ENCODE measurements around the gene C15orf40. TPM values are rescaled to one million over a fixed set of nuclear protein-coding genes. Genes with fewer than 3 reads are reported as not detected.

The C15orf40 gene
- total and polyA plus RNA-seq, 4 donors = 7.3 to 25.2 (median 11.3) TPM

DNA sequence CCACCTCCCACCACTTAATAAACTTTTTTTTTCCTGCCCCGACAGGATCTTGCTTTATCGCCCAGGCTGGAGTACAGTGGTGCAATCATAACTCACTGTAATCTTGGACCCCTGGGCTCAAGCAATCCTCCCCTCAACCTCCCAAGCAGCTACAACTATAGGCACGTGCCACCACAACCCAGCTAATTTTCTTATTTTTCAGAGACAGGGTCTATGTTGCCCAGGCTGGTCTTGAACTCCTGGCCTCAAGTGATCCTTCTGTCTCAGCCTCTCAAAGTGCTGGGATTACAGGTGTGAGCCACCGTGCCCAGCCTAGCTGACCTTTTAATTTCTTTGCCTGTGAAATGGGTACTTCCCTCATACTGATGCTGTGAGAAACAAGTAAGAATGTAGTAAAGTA, 3.9 kb upstream of the C15orf40 start:
- no peak for TF ChIP-seq EGR1 (IDR thresholded peaks at IDR 0.05; ENCODE audit: low read depth in 2 of 2)

DNA sequence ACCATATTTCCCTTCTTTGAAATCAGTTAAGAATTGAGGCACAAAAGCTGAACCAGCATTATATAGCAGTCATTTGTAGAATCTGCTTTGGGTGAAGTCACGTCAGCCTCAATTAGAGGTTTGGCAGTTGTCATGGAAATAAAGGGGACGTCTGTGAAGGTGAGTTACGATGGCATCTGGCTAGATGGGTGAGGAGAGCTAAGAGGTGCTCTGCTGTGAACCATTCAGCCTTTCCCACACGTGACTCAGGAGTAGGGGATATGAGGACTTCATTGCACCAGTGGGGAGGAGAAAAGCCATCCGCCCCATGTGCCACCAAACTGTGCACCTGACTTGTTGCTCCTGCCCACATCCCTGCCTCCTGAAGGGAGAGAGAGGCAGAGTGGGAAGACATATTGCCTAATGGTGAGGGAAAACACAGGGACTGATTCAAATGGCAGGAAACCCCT, 2.8 kb upstream of the C15orf40 start:
- H3K27me3 ChIP-seq (ENCODE audit: control insufficient read depth in 4 of 4, insufficient read depth in 4 of 4, low read length in 3 of 4) = no peaks in the 10 kb centered on the region
- no peak overlapping the region for H3K4me3 ChIP-seq (ENCODE audit: low read depth in 1 of 3, low read length in 3 of 3)
- H3K27ac ChIP-seq (ENCODE audit: low read depth in 1 of 2, low read length in 2 of 2) = no peak overlapping the region
- H3K36me3 ChIP-seq (ENCODE audit: control insufficient read depth in 4 of 4, insufficient read depth in 3 of 4, low read depth in 1 of 4, low read length in 3 of 4) = peaks cover 0 to 22% (median 8%) of the 10 kb centered on the region in 4 donors
- TF ChIP-seq, protein P1, sequence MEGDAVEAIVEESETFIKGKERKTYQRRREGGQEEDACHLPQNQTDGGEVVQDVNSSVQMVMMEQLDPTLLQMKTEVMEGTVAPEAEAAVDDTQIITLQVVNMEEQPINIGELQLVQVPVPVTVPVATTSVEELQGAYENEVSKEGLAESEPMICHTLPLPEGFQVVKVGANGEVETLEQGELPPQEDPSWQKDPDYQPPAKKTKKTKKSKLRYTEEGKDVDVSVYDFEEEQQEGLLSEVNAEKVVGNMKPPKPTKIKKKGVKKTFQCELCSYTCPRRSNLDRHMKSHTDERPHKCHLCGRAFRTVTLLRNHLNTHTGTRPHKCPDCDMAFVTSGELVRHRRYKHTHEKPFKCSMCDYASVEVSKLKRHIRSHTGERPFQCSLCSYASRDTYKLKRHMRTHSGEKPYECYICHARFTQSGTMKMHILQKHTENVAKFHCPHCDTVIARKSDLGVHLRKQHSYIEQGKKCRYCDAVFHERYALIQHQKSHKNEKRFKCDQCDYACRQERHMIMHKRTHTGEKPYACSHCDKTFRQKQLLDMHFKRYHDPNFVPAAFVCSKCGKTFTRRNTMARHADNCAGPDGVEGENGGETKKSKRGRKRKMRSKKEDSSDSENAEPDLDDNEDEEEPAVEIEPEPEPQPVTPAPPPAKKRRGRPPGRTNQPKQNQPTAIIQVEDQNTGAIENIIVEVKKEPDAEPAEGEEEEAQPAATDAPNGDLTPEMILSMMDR (IDR thresholded peaks at IDR 0.05; ENCODE audit: low read depth, low read length, missing input control) = no peak
- TF ChIP-seq, protein P2, sequence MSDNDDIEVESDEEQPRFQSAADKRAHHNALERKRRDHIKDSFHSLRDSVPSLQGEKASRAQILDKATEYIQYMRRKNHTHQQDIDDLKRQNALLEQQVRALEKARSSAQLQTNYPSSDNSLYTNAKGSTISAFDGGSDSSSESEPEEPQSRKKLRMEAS (IDR thresholded peaks at IDR 0.05) = no peak
- TF ChIP-seq, protein P3, sequence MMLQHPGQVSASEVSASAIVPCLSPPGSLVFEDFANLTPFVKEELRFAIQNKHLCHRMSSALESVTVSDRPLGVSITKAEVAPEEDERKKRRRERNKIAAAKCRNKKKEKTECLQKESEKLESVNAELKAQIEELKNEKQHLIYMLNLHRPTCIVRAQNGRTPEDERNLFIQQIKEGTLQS (IDR thresholded peaks at IDR 0.05) = no peak
- TF ChIP-seq HNF4G (IDR thresholded peaks at IDR 0.05) (no peak), FOXA1 (IDR thresholded peaks at IDR 0.05) (no peak), JUND (IDR thresholded peaks at IDR 0.05) (no peak), YY1 (IDR thresholded peaks at IDR 0.05) (no peak), TAF1 (conservative IDR thresholded peaks at IDR 0.05) (no peak), GABPA (IDR thresholded peaks at IDR 0.05 in 1 of 2, conservative IDR thresholded peaks at IDR 0.05 in 1 of 2) (no peak), SP1 (IDR thresholded peaks at IDR 0.05) (no peak), RAD21 (IDR thresholded peaks at IDR 0.05) (no peak), RXRA (IDR thresholded peaks at IDR 0.05) (no peak), FOXA2 (IDR thresholded peaks at IDR 0.05) (no peak), EGR1 (IDR thresholded peaks at IDR 0.05; ENCODE audit: low read depth in 2 of 2) (no peak), NR2F2 (IDR thresholded peaks at IDR 0.05) (no peak), HNF4A (conservative IDR thresholded peaks at IDR 0.05) (no peak)
- TF ChIP-seq, protein P4, sequence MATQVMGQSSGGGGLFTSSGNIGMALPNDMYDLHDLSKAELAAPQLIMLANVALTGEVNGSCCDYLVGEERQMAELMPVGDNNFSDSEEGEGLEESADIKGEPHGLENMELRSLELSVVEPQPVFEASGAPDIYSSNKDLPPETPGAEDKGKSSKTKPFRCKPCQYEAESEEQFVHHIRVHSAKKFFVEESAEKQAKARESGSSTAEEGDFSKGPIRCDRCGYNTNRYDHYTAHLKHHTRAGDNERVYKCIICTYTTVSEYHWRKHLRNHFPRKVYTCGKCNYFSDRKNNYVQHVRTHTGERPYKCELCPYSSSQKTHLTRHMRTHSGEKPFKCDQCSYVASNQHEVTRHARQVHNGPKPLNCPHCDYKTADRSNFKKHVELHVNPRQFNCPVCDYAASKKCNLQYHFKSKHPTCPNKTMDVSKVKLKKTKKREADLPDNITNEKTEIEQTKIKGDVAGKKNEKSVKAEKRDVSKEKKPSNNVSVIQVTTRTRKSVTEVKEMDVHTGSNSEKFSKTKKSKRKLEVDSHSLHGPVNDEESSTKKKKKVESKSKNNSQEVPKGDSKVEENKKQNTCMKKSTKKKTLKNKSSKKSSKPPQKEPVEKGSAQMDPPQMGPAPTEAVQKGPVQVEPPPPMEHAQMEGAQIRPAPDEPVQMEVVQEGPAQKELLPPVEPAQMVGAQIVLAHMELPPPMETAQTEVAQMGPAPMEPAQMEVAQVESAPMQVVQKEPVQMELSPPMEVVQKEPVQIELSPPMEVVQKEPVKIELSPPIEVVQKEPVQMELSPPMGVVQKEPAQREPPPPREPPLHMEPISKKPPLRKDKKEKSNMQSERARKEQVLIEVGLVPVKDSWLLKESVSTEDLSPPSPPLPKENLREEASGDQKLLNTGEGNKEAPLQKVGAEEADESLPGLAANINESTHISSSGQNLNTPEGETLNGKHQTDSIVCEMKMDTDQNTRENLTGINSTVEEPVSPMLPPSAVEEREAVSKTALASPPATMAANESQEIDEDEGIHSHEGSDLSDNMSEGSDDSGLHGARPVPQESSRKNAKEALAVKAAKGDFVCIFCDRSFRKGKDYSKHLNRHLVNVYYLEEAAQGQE (IDR thresholded peaks at IDR 0.05) = no peak
- TF ChIP-seq, protein P5, sequence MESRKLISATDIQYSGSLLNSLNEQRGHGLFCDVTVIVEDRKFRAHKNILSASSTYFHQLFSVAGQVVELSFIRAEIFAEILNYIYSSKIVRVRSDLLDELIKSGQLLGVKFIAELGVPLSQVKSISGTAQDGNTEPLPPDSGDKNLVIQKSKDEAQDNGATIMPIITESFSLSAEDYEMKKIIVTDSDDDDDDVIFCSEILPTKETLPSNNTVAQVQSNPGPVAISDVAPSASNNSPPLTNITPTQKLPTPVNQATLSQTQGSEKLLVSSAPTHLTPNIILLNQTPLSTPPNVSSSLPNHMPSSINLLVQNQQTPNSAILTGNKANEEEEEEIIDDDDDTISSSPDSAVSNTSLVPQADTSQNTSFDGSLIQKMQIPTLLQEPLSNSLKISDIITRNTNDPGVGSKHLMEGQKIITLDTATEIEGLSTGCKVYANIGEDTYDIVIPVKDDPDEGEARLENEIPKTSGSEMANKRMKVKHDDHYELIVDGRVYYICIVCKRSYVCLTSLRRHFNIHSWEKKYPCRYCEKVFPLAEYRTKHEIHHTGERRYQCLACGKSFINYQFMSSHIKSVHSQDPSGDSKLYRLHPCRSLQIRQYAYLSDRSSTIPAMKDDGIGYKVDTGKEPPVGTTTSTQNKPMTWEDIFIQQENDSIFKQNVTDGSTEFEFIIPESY (IDR thresholded peaks at IDR 0.05) = no peak
- no peak overlapping the region for H3K9ac ChIP-seq (ENCODE audit: low read depth in 1 of 2, low read length in 2 of 2)
- H3K4me1 ChIP-seq (ENCODE audit: control insufficient read depth in 4 of 4, insufficient read depth in 4 of 4, low read length in 3 of 4) = peaks cover 0 to 23% (median 13%) of the 10 kb centered on the region in 4 donors
- no peaks in the 10 kb centered on the region for H3K9me3 ChIP-seq (ENCODE audit: control insufficient read depth in 4 of 4, low read length in 3 of 4)
- WGBS = 79% methylated on average over 5 of the region's 5 CpGs
- DNase-seq (ENCODE audit: low spot score) = no peak

More for the DNA sequence above, 3.9 kb upstream of the C15orf40 start:
- H3K27me3 ChIP-seq (ENCODE audit: control insufficient read depth in 4 of 4, insufficient read depth in 4 of 4, low read length in 3 of 4) = no peaks in the 10 kb centered on the region
- WGBS = 91% methylated on average over 4 of the region's 4 CpGs
- H3K4me1 ChIP-seq (ENCODE audit: control insufficient read depth in 4 of 4, insufficient read depth in 4 of 4, low read length in 3 of 4) = peaks cover 0 to 14% (median 8%) of the 10 kb centered on the region in 4 donors
- H3K36me3 ChIP-seq (ENCODE audit: control insufficient read depth in 4 of 4, insufficient read depth in 3 of 4, low read depth in 1 of 4, low read length in 3 of 4) = peaks cover 1 to 29% (median 10%) of the 10 kb centered on the region in 4 donors
- no peak overlapping the region for H3K4me3 ChIP-seq (ENCODE audit: low read depth in 1 of 3, low read length in 3 of 3)
- no peak for DNase-seq (ENCODE audit: low spot score)
- no peak overlapping the region for H3K9ac ChIP-seq (ENCODE audit: low read depth in 1 of 2, low read length in 2 of 2)
- no peaks in the 10 kb centered on the region for H3K9me3 ChIP-seq (ENCODE audit: control insufficient read depth in 4 of 4, low read length in 3 of 4)
- H3K27ac ChIP-seq (ENCODE audit: low read depth in 1 of 2, low read length in 2 of 2) = no peak overlapping the region

Data from liver (tissue), 9 donors.